ENCODE data around the gene MCL1. TPM values are rescaled to one million over a fixed set of nuclear protein-coding genes. Genes with fewer than 3 reads are reported as not detected.

The MCL1 gene
- total RNA-seq, 1 experiment from 2014 or later = 126 TPM

DNA sequence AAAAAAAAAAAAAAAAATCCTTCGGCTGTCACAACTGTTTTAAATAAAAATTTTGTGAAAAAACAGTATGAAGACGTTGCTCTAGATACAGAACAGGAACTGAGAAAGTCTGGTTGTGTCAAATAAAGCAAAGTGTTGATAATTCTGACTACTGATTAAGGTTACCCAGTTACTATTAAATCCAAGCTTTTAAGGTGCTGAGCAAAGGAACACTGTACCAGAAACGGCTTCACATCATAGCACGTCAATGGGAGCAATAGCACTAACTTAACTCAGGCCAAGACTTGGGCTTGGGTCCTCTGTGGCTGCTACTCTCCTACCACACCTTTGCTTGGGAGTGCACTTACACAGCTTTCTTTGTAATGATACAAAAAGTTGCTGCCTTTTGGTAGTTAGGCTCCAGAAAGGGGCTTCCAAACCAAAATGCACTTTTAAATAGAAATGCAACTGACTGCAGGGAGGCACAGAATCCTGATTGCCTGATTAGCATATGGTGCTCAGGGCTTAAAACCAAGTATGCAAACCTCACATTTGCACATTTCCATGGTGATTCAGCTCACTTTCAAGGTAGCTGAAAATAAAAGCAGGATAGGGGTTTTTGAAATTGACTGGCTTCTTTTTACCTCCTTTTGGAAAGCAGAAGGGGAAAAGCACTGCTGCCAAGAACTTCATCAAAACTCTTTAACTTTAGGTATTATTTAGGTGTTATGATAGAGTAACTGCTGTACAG is 6.3 kb downstream of the MCL1 start:
- POLR2A ChIA-PET = interaction anchor here (0.7 to 2.9 kb wide), 2 partner anchors 10 to 308 kb away, joined by 3 to 13 read pairs; no protein-coding TSS in a partner anchor

DNA sequence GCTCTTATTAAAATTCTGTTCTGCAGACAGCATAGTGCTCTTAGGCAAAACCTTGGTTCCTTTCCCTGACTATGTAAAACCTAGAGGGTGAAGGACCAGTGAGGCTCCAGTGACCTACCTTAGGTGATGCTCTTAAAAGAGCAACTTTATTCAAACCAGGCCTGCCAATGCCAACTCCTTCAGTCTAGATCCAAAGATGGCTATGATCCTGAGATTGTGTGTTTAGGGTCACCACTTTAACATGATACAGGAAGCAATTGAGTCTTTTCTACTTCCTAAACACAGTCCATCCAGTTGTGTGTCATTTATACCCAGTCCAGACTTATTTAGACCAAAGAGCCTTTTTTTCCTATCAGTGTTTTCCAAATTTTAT is 10.8 kb downstream of the MCL1 start:
- intact Hi-C loops (cut with micrococcal nuclease; ENCODE audit: unreplicated experiment) (no loop called here), in situ Hi-C loops (cut with HindIII; ENCODE audit: low pct_unique_long_range_greater_than_20kb, low sequenced_read_pairs) (no loop called here)
- BruUV-seq (replicated peaks) = no TSS peak
- ChIA-PET POLR2A (interaction anchor here (0.7 to 1.2 kb wide), 2 partner anchors 11 to 337 kb away, joined by 4 to 6 read pairs; partner anchors contain the start of gene MCL1), CTCF (interaction anchor here (0.5 kb wide), 1 partner anchor 20 kb away, joined by 3 read pairs; no protein-coding TSS in a partner anchor)
- Histone ChIP-seq H3K4me1 (ENCODE audit: control insufficient read depth, insufficient read depth, low read length) (peaks cover 73% of the 10 kb centered on the region), H3K36me3 (ENCODE audit: control insufficient read depth, insufficient read depth, low read length) (peaks cover 7% of the 10 kb centered on the region; the same call in 1 of the 2 replicates), H3K4me3 (ENCODE audit: low read depth in 2 of 2, low read length in 2 of 2) (peak overlapping the region in 1 of 2 experiments; percentile 9; a peak in 1 of 4 replicates), H3K27me3 (ENCODE audit: control insufficient read depth, insufficient read depth, low read length) (no peaks in the 10 kb centered on the region), H3K27ac (ENCODE audit: low read length) (peak overlapping the region; percentile 82), H3K9me3 (ENCODE audit: control insufficient read depth, insufficient read depth, low read depth, low read length) (no peaks in the 10 kb centered on the region)
- DNase-seq (ENCODE audit: low read depth, low spot score) (no peak), ATAC-seq (peak; percentile 37)
- TF ChIP-seq, protein P1, sequence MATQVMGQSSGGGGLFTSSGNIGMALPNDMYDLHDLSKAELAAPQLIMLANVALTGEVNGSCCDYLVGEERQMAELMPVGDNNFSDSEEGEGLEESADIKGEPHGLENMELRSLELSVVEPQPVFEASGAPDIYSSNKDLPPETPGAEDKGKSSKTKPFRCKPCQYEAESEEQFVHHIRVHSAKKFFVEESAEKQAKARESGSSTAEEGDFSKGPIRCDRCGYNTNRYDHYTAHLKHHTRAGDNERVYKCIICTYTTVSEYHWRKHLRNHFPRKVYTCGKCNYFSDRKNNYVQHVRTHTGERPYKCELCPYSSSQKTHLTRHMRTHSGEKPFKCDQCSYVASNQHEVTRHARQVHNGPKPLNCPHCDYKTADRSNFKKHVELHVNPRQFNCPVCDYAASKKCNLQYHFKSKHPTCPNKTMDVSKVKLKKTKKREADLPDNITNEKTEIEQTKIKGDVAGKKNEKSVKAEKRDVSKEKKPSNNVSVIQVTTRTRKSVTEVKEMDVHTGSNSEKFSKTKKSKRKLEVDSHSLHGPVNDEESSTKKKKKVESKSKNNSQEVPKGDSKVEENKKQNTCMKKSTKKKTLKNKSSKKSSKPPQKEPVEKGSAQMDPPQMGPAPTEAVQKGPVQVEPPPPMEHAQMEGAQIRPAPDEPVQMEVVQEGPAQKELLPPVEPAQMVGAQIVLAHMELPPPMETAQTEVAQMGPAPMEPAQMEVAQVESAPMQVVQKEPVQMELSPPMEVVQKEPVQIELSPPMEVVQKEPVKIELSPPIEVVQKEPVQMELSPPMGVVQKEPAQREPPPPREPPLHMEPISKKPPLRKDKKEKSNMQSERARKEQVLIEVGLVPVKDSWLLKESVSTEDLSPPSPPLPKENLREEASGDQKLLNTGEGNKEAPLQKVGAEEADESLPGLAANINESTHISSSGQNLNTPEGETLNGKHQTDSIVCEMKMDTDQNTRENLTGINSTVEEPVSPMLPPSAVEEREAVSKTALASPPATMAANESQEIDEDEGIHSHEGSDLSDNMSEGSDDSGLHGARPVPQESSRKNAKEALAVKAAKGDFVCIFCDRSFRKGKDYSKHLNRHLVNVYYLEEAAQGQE (IDR thresholded peaks at IDR 0.05; ENCODE audit: insufficient read depth in 1 of 2, low read depth in 2 of 2, low read length in 1 of 2) = no peak
- no peak for TF ChIP-seq CTCF (IDR thresholded peaks at IDR 0.05)
- no peak for TF ChIP-seq TCF7L2 (IDR thresholded peaks at IDR 0.05; ENCODE audit: low read depth, low read length)
- no peak for TF ChIP-seq SIN3A (IDR thresholded peaks at IDR 0.05; ENCODE audit: borderline replicate concordance, insufficient read depth, low read depth, low read length)
- TF ChIP-seq POLR2AphosphoS5 (IDR thresholded peaks at IDR 0.05; ENCODE audit: low read depth, low read length) = no peak; the same call in none of the 2 replicates

More for the DNA sequence above, 6.3 kb downstream of the MCL1 start:
- TF ChIP-seq TCF7L2 (IDR thresholded peaks at IDR 0.05; ENCODE audit: low read depth, low read length) = no peak
- no peak for TF ChIP-seq SIN3A (IDR thresholded peaks at IDR 0.05; ENCODE audit: borderline replicate concordance, insufficient read depth, low read depth, low read length)
- TF ChIP-seq CTCF (IDR thresholded peaks at IDR 0.05) = no peak
- TF ChIP-seq POLR2AphosphoS5 (IDR thresholded peaks at IDR 0.05; ENCODE audit: low read depth, low read length) = 0 out of 2 replicates have a peak, but pooled peaks have one; percentile 1
- TF ChIP-seq, protein P1 (IDR thresholded peaks at IDR 0.05; ENCODE audit: insufficient read depth in 1 of 2, low read depth in 2 of 2, low read length in 1 of 2) = no peak
- peaks cover 46% of the 10 kb centered on the region for H3K36me3 ChIP-seq (ENCODE audit: control insufficient read depth, insufficient read depth, low read length)
- H3K4me3 ChIP-seq (ENCODE audit: low read depth in 2 of 2, low read length in 2 of 2) = peak overlapping the region in 1 of 2 experiments; percentile 1; a peak in 1 of 4 replicates
- no peaks in the 10 kb centered on the region for H3K9me3 ChIP-seq (ENCODE audit: control insufficient read depth, insufficient read depth, low read depth, low read length)
- H3K27ac ChIP-seq (ENCODE audit: low read length) = peak overlapping the region; percentile 51
- CTCF ChIA-PET = no interaction called here
- H3K27me3 ChIP-seq (ENCODE audit: control insufficient read depth, insufficient read depth, low read length) = no peaks in the 10 kb centered on the region
- H3K4me1 ChIP-seq (ENCODE audit: control insufficient read depth, insufficient read depth, low read length) = peaks cover 58% of the 10 kb centered on the region
- intact Hi-C loops (cut with micrococcal nuclease; ENCODE audit: unreplicated experiment) (no loop called here), in situ Hi-C loops (cut with HindIII; ENCODE audit: low pct_unique_long_range_greater_than_20kb, low sequenced_read_pairs) (no loop called here)
- ATAC-seq = no peak
- DNase-seq (ENCODE audit: low read depth, low spot score) = no peak
- BruUV-seq (replicated peaks) = no TSS peak

Measured in Panc1 (cell line).